Activated naive CD4-positive, alpha-beta T cell treated with anti-CD3 and anti-CD28 coated beads, Interleukin-2, amount 50 U/mL, for 24 hours (primary cell): Measurements from ENCODE around the gene IGFBP7.

Experiments used
- H3K27ac Mint-ChIP-seq: one replicate; pipeline ENCODE4 v1.8.0; 2021; ENCODE audit warnings: mild to moderate bottlenecking, mixed read lengths
- H3K27me3 Mint-ChIP-seq: one replicate; pipeline ENCODE4 v1.8.0; 2021; ENCODE audit warnings: mixed read lengths
- H3K36me3 Mint-ChIP-seq: one replicate; pipeline ENCODE4 v1.8.0; 2021; ENCODE audit warnings: mixed read lengths
- H3K4me1 Mint-ChIP-seq: one replicate; pipeline ENCODE4 v1.8.0; 2021; ENCODE audit warnings: mixed read lengths
- H3K4me3 Mint-ChIP-seq: one replicate; pipeline ENCODE4 v1.8.0; 2021; ENCODE audit warnings: mild to moderate bottlenecking, mixed read lengths
- H3K9me3 Mint-ChIP-seq: one replicate; pipeline ENCODE4 v1.8.0; 2021; ENCODE audit warnings: mixed read lengths

The IGFBP7 gene

GRCh38 chr4:57018980-57019379 is 91.2 kb downstream of the IGFBP7 start:
- Mint-ChIP-seq H3K36me3 (peaks cover 22% of the 10 kb centered on the region), H3K4me3 (no peak overlapping the region), H3K4me1 (peaks cover 11% of the 10 kb centered on the region), H3K27ac (no peak overlapping the region), H3K9me3 (no peaks in the 10 kb centered on the region), H3K27me3 (no peaks in the 10 kb centered on the region)

- peaks cover 22% of the 10 kb centered on the region for H3K36me3 Mint-ChIP-seq
- H3K4me1 Mint-ChIP-seq = peaks cover 17% of the 10 kb centered on the region
- no peak overlapping the region for H3K4me3 Mint-ChIP-seq
- H3K27ac Mint-ChIP-seq = no peak overlapping the region
- no peaks in the 10 kb centered on the region for H3K9me3 Mint-ChIP-seq
- no peaks in the 10 kb centered on the region for H3K27me3 Mint-ChIP-seq
Observed at GRCh38 chr4:57013543-57014120, 96.6 kb downstream of the IGFBP7 start.

GRCh38 chr4:56999751-57000150 is 110.4 kb downstream of the IGFBP7 start:
- H3K4me3 Mint-ChIP-seq = no peak overlapping the region
- H3K36me3 Mint-ChIP-seq = peaks cover 16% of the 10 kb centered on the region
- H3K27ac Mint-ChIP-seq = no peak overlapping the region
- no peaks in the 10 kb centered on the region for H3K27me3 Mint-ChIP-seq
- peaks cover 16% of the 10 kb centered on the region for H3K4me1 Mint-ChIP-seq
- no peaks in the 10 kb centered on the region for H3K9me3 Mint-ChIP-seq

DNA sequence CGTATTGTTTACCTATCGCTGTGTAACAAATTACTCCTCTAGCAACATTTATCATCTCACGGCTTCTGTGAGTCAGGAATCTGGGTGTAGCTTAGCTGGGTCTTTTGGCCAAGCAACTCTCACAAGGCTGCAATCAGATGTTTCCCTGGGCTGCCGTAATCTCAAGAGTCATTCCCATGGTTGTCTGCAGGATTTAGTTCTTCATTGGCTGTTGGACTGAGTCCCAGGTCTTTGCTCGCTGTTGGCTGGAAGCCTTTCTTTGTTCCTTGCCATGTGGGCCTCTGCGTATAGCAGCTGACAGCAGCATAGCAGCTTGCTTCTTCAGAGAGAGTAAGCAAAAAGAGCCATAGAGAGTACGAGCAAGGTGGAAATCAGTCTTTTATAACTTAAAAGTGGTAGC is 114.7 kb downstream of the IGFBP7 start:
- H3K36me3 Mint-ChIP-seq = peaks cover 20% of the 10 kb centered on the region
- H3K4me3 Mint-ChIP-seq = no peak overlapping the region

GRCh38 chr4:56990109-56990905 is 119.9 kb downstream of the IGFBP7 start:
- H3K9me3 Mint-ChIP-seq = no peaks in the 10 kb centered on the region
- H3K27ac Mint-ChIP-seq = peak overlapping the region; percentile 86
- H3K4me3 Mint-ChIP-seq = no peak overlapping the region
- H3K27me3 Mint-ChIP-seq = no peaks in the 10 kb centered on the region
- peaks cover 62% of the 10 kb centered on the region for H3K4me1 Mint-ChIP-seq
- peaks cover 18% of the 10 kb centered on the region for H3K36me3 Mint-ChIP-seq

More for the DNA sequence above, 114.7 kb downstream of the IGFBP7 start:
- Mint-ChIP-seq H3K9me3 (no peaks in the 10 kb centered on the region), H3K4me1 (peaks cover 46% of the 10 kb centered on the region), H3K27me3 (no peaks in the 10 kb centered on the region), H3K27ac (no peak overlapping the region)

DNA sequence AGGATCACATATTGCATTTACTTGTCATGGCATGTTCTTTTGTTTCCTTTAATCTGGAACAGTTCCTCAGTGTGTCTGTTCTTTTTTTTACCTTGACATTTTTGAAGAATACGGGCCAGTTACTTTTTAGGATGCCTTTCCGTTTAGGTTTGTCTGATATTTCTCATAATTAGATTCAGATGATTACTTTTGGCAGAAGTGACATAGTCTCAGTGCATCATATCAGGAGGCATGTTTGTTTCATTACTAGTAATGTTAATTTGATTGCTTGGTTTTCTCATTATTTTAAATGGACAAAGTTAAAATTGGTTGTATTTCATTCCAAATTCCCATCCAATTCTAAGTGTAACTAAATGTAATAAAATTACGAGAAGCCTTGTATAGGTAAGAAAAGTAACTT is 123.2 kb downstream of the IGFBP7 start:
- Mint-ChIP-seq H3K4me3 (no peak overlapping the region), H3K4me1 (peaks cover 68% of the 10 kb centered on the region), H3K36me3 (peaks cover 18% of the 10 kb centered on the region), H3K27me3 (no peaks in the 10 kb centered on the region), H3K9me3 (no peaks in the 10 kb centered on the region), H3K27ac (no peak overlapping the region)

DNA sequence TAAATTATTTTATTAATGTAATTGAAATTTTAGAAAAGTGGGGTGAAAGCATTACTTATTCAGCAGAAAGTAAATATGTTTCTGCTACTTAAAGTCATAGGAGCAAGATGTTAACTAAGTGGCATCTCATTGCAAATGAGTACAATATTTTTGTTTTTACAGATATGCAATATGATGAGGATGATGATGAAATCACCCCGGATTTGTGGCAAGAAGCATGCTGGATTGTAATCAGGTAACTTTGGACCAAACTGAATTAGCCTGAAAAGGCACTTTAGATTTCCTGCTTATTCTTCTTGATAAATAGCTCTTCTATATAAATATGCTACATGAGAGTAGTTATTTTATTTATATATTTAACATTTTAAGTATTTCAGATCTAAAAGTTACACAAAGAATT is 124.0 kb downstream of the IGFBP7 start:
- Mint-ChIP-seq H3K9me3 (no peaks in the 10 kb centered on the region), H3K4me1 (peaks cover 68% of the 10 kb centered on the region), H3K36me3 (peaks cover 15% of the 10 kb centered on the region), H3K27me3 (no peaks in the 10 kb centered on the region), H3K27ac (no peak overlapping the region), H3K4me3 (no peak overlapping the region)

DNA sequence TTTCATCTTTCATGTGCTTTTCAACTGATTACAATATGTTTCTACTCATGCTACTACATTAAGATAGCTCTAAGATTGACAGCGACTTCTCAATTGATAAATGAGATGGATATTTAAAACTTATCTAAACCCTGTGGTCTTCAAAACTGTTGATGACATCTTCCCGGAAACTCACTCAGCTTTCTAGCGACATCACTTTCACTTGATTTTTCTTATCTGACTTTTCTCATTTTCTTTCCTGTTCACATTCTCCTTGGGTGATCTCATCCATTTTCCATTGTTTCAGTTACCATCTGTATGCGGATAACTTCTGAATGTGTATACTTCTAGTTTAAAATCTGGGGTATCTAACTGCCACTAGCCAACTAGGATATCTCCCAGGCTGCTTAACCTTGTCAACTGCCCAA is 128.4 kb downstream of the IGFBP7 start:
- peak overlapping the region; percentile 100 for H3K4me3 Mint-ChIP-seq
- peaks cover 53% of the 10 kb centered on the region for H3K4me1 Mint-ChIP-seq
- H3K9me3 Mint-ChIP-seq = no peaks in the 10 kb centered on the region
- peak overlapping the region; percentile 76 for H3K27ac Mint-ChIP-seq
- peaks cover 7% of the 10 kb centered on the region for H3K36me3 Mint-ChIP-seq
- no peaks in the 10 kb centered on the region for H3K27me3 Mint-ChIP-seq
